NCI-H2227 (cell line): ENCODE measurements around the gene NTMT1.

Source experiments
- DNase-seq: peaks from one replicate; lab custom pipeline; 2025; ENCODE audit not compliant: unreplicated experiment; lab: John Stamatoyannopoulos, UW

Gene NTMT1

GRCh38 chr9:129673602-129674001 lies 47.6 kb downstream of the NTMT1 start:
- peak; percentile 27 for DNase-seq

GRCh38 chr9:129674229-129674628 lies 48.3 kb downstream of the NTMT1 start:
- no peak for DNase-seq

- peak; percentile 17 for DNase-seq
Observed at GRCh38 chr9:129675620-129676019, 49.7 kb downstream of the NTMT1 start.

- no peak for DNase-seq
Observed at GRCh38 chr9:129676287-129676686, 50.3 kb downstream of the NTMT1 start.

- no peak for DNase-seq
Observed at GRCh38 chr9:129676975-129677374, 51.0 kb downstream of the NTMT1 start.

- DNase-seq, result peak; percentile 25
Observed at GRCh38 chr9:129677456-129677855, 51.5 kb downstream of the NTMT1 start.

- DNase-seq, result no peak
Observed at GRCh38 chr9:129678844-129679243, 52.9 kb downstream of the NTMT1 start.

- no peak for DNase-seq
Observed at GRCh38 chr9:129679537-129679936, 53.6 kb downstream of the NTMT1 start.

- DNase-seq, result no peak
Observed at GRCh38 chr9:129681924-129682323, 56.0 kb downstream of the NTMT1 start.

GRCh38 chr9:129682381-129682780 lies 56.4 kb downstream of the NTMT1 start:
- DNase-seq, result no peak

- no peak for DNase-seq
Observed at GRCh38 chr9:129685220-129685932, 59.4 kb downstream of the NTMT1 start.
